Measurements from ENCODE around the gene ABR. TPM values are rescaled to one million over a fixed set of nuclear protein-coding genes. Genes with fewer than 3 reads are reported as not detected.

ABR gene
- total and polyA plus RNA-seq, 2 of the 8 experiments (the other 6 are each of a cell fraction or from before 2014, with no cell fraction given): 44.8 to 47.2 TPM

DNA sequence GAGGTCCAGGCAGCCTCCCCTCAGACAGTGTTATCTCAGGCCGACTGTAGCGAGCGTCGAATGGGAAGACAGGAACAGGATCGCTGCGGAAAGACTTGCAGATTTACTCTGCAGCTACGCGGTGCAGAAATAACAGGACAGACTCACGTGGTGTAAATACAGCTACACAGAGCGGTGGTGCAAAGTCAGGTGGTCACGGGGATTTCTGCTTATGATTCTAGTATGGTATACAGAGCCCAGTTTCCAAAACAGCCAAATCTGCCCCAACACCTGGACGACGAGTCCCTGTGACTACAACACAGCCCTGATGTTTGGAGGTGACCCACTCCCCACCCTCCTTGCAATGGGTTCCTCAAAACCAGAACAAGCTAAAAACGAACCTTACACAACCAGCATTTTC is 40.6 kb upstream of the ABR start:
- no peak overlapping the region for H3K18ac ChIP-seq (ENCODE audit: extremely low read depth, low read length)
- CTCF ChIA-PET (ENCODE audit: partially characterized antibody): interaction anchor here (1.4 kb wide), 1 partner anchor 98 kb away, joined by 4 read pairs; no protein-coding TSS in a partner anchor
- TF ChIP-seq, protein P1, sequence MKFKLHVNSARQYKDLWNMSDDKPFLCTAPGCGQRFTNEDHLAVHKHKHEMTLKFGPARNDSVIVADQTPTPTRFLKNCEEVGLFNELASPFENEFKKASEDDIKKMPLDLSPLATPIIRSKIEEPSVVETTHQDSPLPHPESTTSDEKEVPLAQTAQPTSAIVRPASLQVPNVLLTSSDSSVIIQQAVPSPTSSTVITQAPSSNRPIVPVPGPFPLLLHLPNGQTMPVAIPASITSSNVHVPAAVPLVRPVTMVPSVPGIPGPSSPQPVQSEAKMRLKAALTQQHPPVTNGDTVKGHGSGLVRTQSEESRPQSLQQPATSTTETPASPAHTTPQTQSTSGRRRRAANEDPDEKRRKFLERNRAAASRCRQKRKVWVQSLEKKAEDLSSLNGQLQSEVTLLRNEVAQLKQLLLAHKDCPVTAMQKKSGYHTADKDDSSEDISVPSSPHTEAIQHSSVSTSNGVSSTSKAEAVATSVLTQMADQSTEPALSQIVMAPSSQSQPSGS (IDR thresholded peaks at IDR 0.05; ENCODE audit: low read length): no peak
- no peak for TF ChIP-seq ZNF274 (IDR thresholded peaks at IDR 0.05; ENCODE audit: borderline replicate concordance, extremely low read depth, low read length)
- TF ChIP-seq POU5F1 (IDR thresholded peaks at IDR 0.05; ENCODE audit: low read depth, low read length): no peak
- TF ChIP-seq, protein P2, sequence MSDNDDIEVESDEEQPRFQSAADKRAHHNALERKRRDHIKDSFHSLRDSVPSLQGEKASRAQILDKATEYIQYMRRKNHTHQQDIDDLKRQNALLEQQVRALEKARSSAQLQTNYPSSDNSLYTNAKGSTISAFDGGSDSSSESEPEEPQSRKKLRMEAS (IDR thresholded peaks at IDR 0.05): no peak
- TF ChIP-seq NRF1 (IDR thresholded peaks at IDR 0.05; ENCODE audit: low read depth, low read length): no peak
- no peak for TF ChIP-seq NANOG (IDR thresholded peaks at IDR 0.05; ENCODE audit: insufficient read depth, low read depth, low read length, poor library complexity, severe bottlenecking)
- TF ChIP-seq RFX5 (IDR thresholded peaks at IDR 0.05; ENCODE audit: borderline replicate concordance, low read depth, low read length): no peak
- TF ChIP-seq TAF1 (IDR thresholded peaks at IDR 0.05; ENCODE audit: low read depth, low read length): no peak
- TF ChIP-seq TEAD4 (IDR thresholded peaks at IDR 0.05; ENCODE audit: low read depth, low read length): no peak
- TF ChIP-seq SAP30 (IDR thresholded peaks at IDR 0.05; ENCODE audit: insufficient read depth, insufficient replicate concordance, low read length): no peak

More for the DNA sequence above, 40.6 kb upstream of the ABR start:
- Histone ChIP-seq H3K36me3 (ENCODE audit: control insufficient read depth in 2 of 4, insufficient read depth in 4 of 4, low read length in 3 of 4) (no peaks in the 10 kb centered on the region), H3K14ac (ENCODE audit: insufficient read length) (no peak overlapping the region), H3K9ac (replicated peaks in 1 of 4; ENCODE audit: extremely low read depth in 1 of 4, low read depth in 3 of 4, low read length in 3 of 4) (no peak overlapping the region), H3K4me2 (ENCODE audit: insufficient read depth in 1 of 2, low read depth in 2 of 2, low read length in 2 of 2) (no peak overlapping the region), H2AFZ (ENCODE audit: low read length) (no peak overlapping the region), H3K79me2 (ENCODE audit: control insufficient read depth in 1 of 2, insufficient read depth in 2 of 2, low read length in 2 of 2) (no peaks in the 10 kb centered on the region), H2BK12ac (ENCODE audit: low read depth, low read length) (no peak overlapping the region), H4K5ac (ENCODE audit: insufficient read length, low read depth, low read length) (no peak overlapping the region), H3K9me3 (ENCODE audit: insufficient read depth in 2 of 2, low read depth in 1 of 2, low read length in 1 of 2) (no peaks in the 10 kb centered on the region), H3K27ac (ENCODE audit: low read depth, low read length) (no peak overlapping the region), H3K79me1 (ENCODE audit: low read depth, low read length) (no peaks in the 10 kb centered on the region), H2BK20ac (ENCODE audit: low read length) (no peak overlapping the region), H3K4me3 (ENCODE audit: extremely low read depth in 1 of 4, insufficient read depth in 2 of 4, low read depth in 3 of 4, low read length in 4 of 4) (no peak overlapping the region), H3K23ac (ENCODE audit: insufficient read length) (no peak overlapping the region), H3K27me3 (replicated peaks in 1 of 4; ENCODE audit: control insufficient read depth in 3 of 4, extremely low read depth in 1 of 4, insufficient read depth in 3 of 4, low read length in 3 of 4) (peaks cover 0 to 2% (median 0%) of the 10 kb centered on the region in 4 experiments; a peak in 1 of 7 replicates), H4K8ac (ENCODE audit: extremely low read depth, insufficient read depth, low read length) (no peak overlapping the region), H3K23me2 (ENCODE audit: low read depth, low read length) (peaks cover 1% of the 10 kb centered on the region; the same call in 1 of the 2 replicates), H2BK120ac (replicated peaks; ENCODE audit: low read depth, low read length) (no peak overlapping the region), H2AK5ac (ENCODE audit: low read depth, low read length) (no peak overlapping the region), H2BK5ac (ENCODE audit: low read depth, low read length) (no peak overlapping the region), H2BK15ac (ENCODE audit: low read length) (no peak overlapping the region), H3K56ac (replicated peaks; ENCODE audit: insufficient read length, low read depth, low read length) (no peak overlapping the region), H3K4me1 (replicated peaks in 1 of 4; ENCODE audit: control insufficient read depth in 3 of 4, insufficient read depth in 4 of 4, low read length in 3 of 4) (peaks cover 0 to 4% (median 1%) of the 10 kb centered on the region in 4 experiments; a peak in 1 of 7 replicates), H4K91ac (replicated peaks; ENCODE audit: insufficient read length, low read length) (no peak overlapping the region), H4K20me1 (replicated peaks in 1 of 2; ENCODE audit: control insufficient read depth in 1 of 2, insufficient read depth in 2 of 2, low read length in 2 of 2) (no peaks in the 10 kb centered on the region), H3K4ac (replicated peaks; ENCODE audit: insufficient read length, low read depth, low read length) (no peak overlapping the region)
- whole genome bisulfite sequencing, 2 experiments (ENCODE audit: extremely low coverage in 1 of 2, insufficient coverage in 1 of 2, insufficient read length in 1 of 2, insufficient replicate concordance in 2 of 2, low coverage in 1 of 2, low lambda C conversion rate in 2 of 2, missing lambda C conversion rate in 1 of 2): 85% methylated on average over 14 of the region's 14 CpGs; no CpG with 5 or more reads in 1 of the 2 experiments
- POLR2A ChIA-PET (ENCODE audit: partially characterized antibody): interaction anchor here (1.0 kb wide), 1 partner anchor 50 kb away, joined by 4 read pairs; the partner anchor contains the start of gene BHLHA9
- FAIRE-seq (no peak), DNase-seq (ENCODE audit: low read depth in 1 of 2, low spot score in 2 of 2) (no peak)
